Naive B cell (primary cell): ENCODE measurements around the gene ADD1. TPM values are rescaled to one million over a fixed set of nuclear protein-coding genes. Genes with fewer than 3 reads are reported as not detected.
"Not testable (repeated sequence)": the region's sequence is repeated elsewhere in the genome, so short reads cannot be mapped to it uniquely, and the experiment has no call there.

ENCODE experiments used
- ATAC-seq, 2 donors: fragments of 150-1000 bp; cut with Tn5 transposase; 2 replicates each; pipeline ENCODE4 v1.10.0; 2021; ENCODE audit warnings: low read depth in 2 of 2, mild to moderate bottlenecking in 2 of 2, moderate library complexity in 2 of 2
- DNase-seq: peaks from one replicate; pipeline ENCODE4 v3.0.0; 2022
- H3K27ac Mint-ChIP-seq, 6 donors: one replicate each; pipeline ENCODE4 v1.8.0; 2020 to 2022; ENCODE audit warnings: mild to moderate bottlenecking in 6 of 6, mixed read lengths in 6 of 6, moderate library complexity in 5 of 6, inconsistent platforms in 2 of 6
- H3K27me3 Mint-ChIP-seq, 3 donors: one replicate each; pipeline ENCODE4 v1.8.0; 2021 to 2022; ENCODE audit warnings: mixed read lengths in 3 of 3, mild to moderate bottlenecking in 1 of 3
- H3K36me3 Mint-ChIP-seq, 2 donors: one replicate each; pipeline ENCODE4 v1.8.0; 2020 to 2022; ENCODE audit warnings: mixed read lengths in 2 of 2, inconsistent platforms in 1 of 2, mild to moderate bottlenecking in 1 of 2
- H3K4me1 Mint-ChIP-seq, 3 donors: one replicate each; pipeline ENCODE4 v1.8.0; 2020 to 2022; ENCODE audit warnings: mixed read lengths in 3 of 3, inconsistent platforms in 1 of 3, mild to moderate bottlenecking in 1 of 3, moderate library complexity in 1 of 3
- H3K4me3 Mint-ChIP-seq, 8 donors: one replicate each; pipeline ENCODE4 v1.8.0; 2020 to 2022; ENCODE audit warnings: mild to moderate bottlenecking in 8 of 8, mixed read lengths in 8 of 8, moderate library complexity in 8 of 8, inconsistent platforms in 2 of 8
- H3K9me3 Mint-ChIP-seq, 7 donors: one replicate each; pipeline ENCODE4 v1.8.0; 2020 to 2022; ENCODE audit warnings: mixed read lengths in 7 of 7, mild to moderate bottlenecking in 5 of 7, inconsistent platforms in 2 of 7, moderate library complexity in 1 of 7
- polyA plus RNA-seq, 6 donors: library from polyadenylated mRNA; unstranded; fragments of 300-500 nt; fragmentation: Illumina TruSeq; gene quantifications; one replicate each; pipeline ENCODE4 v1.2.3, GENCODE V29; 2021; ENCODE audit warnings: low read depth in 6 of 6

ADD1 gene
- polyA plus RNA-seq, 6 donors from 2014 or later: 325 to 440 (median 349) TPM

DNA sequence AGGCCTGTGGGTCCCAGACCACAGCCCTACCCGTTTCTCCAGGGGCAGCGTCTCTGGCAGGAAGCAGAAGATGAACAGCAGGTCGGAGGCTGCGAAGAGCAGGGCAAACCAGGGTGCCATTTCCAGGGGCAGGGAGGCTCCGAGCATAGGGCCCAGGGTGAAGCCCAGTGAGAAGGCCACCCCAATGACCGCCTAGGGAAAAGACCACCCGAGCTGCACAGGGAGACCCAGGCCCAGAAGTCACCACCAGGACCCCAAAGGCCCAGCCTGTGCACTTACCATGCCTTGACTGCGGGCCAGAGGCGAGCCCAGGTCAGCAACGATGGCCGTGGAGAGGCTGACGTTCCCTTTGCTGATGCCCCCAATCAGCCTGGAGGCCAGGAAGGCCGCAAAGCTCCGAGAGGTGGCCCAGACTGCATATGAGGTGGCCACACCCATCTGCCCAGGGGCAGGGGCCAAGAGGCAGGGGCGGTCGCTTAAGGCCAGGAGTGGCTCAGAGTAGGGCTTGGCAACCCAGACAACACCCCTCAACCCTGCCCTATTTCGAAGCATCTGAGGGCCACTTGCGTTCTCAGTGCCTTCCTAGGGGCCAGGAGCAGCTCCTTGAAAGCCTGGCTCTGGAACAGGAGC is 88.8 kb downstream of the ADD1 start:
- H3K4me3 Mint-ChIP-seq: peak overlapping the region; percentile 77 to 96 (median 86)
- no peaks in the 10 kb centered on the region for H3K27me3 Mint-ChIP-seq
- no peaks in the 10 kb centered on the region for H3K9me3 Mint-ChIP-seq
- ATAC-seq (no peak), DNase-seq (no peak)
- peak overlapping the region; percentile 92 to 98 (median 95) for H3K27ac Mint-ChIP-seq
- H3K4me1 Mint-ChIP-seq: peaks cover 21 to 43% (median 30%) of the 10 kb centered on the region in 3 donors
- peaks cover 0 to 12% of the 10 kb centered on the region in 2 donors for H3K36me3 Mint-ChIP-seq

DNA sequence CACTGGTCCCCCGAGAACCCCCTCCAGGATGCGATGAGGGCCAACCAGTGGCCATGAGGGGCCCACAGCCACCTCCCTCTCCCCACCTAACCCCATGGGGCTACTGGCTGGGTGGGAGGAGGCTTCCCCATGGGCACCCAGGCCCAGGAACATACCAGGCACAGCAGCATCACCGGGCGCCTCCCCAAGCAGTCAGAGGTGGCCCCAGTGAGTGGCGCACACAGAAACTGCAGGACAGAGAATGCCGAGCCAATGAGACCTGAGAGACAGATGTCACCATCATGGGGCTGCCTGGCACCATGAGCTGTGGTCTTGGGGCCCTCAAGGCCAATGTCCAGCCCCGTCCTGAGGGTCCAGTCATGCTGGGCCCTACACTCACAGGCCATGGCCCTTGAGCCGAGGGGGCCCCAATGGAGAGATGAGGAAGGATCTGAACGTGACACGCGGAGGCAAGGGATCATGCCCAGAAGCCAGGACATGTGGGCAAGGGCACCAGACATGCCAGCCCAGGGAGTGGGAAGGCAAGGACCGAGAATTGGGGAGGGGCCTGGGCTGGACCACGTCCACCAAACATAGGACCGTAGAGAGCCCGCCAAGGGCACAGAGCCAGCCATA is 89.4 kb downstream of the ADD1 start:
- DNase-seq: no peak
- Mint-ChIP-seq H3K27me3 (no peaks in the 10 kb centered on the region), H3K27ac (peak overlapping the region; percentile 95 to 98 (median 95)), H3K9me3 (no peaks in the 10 kb centered on the region), H3K4me1 (peaks cover 21 to 43% (median 30%) of the 10 kb centered on the region in 3 donors), H3K4me3 (peak overlapping the region; percentile 74 to 96 (median 86)), H3K36me3 (peaks cover 0 to 6% of the 10 kb centered on the region in 2 donors)
- no peak for ATAC-seq

DNA sequence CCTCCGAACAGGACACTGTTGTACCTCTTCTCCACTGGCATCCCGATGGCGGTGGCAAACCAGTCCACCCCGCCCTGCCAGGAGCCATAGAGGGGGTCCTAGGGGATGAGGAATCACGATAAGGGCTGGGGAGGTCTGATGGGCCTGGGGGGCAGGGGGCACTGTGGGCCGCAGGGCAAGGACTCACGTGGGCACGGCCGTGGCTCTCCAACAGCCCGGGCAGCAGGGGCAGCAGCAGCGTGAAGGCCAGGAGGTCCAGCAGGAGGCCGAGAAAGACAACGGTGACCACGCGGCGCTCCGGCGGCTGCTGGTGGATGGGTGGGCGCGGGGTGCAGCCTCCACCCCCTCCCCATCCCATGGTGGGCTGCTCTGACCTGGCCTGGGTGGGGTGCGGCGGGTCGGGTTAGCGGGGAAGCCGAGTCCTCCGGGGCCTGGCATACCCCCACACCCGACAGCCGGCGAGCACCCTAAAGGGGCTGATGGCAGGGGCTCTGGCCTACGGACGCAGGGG is 90.0 kb downstream of the ADD1 start:
- peaks cover 21 to 43% (median 30%) of the 10 kb centered on the region in 3 donors for H3K4me1 Mint-ChIP-seq
- H3K9me3 Mint-ChIP-seq: no peaks in the 10 kb centered on the region
- peak overlapping the region; percentile 95 to 98 (median 95) for H3K27ac Mint-ChIP-seq
- peaks cover 0 to 6% of the 10 kb centered on the region in 2 donors for H3K36me3 Mint-ChIP-seq
- DNase-seq: no peak
- H3K4me3 Mint-ChIP-seq: peak overlapping the region; percentile 74 to 96 (median 86)
- no peak for ATAC-seq
- no peaks in the 10 kb centered on the region for H3K27me3 Mint-ChIP-seq

- peak overlapping the region; percentile 60 to 94 (median 82) for H3K4me3 Mint-ChIP-seq
- DNase-seq (peak; percentile 33), ATAC-seq (peak in 1 of 2 donors; percentile 13)
- H3K9me3 Mint-ChIP-seq: no peaks in the 10 kb centered on the region
- peaks cover 1 to 6% of the 10 kb centered on the region in 2 donors for H3K36me3 Mint-ChIP-seq
- peaks cover 21 to 39% (median 30%) of the 10 kb centered on the region in 3 donors for H3K4me1 Mint-ChIP-seq
- peak overlapping the region in 3 of 6 donors; percentile 75 to 95 (median 86) for H3K27ac Mint-ChIP-seq
- no peaks in the 10 kb centered on the region for H3K27me3 Mint-ChIP-seq
Measured at GRCh38 chr4:2934077-2934812, 90.6 kb downstream of the ADD1 start.

DNA sequence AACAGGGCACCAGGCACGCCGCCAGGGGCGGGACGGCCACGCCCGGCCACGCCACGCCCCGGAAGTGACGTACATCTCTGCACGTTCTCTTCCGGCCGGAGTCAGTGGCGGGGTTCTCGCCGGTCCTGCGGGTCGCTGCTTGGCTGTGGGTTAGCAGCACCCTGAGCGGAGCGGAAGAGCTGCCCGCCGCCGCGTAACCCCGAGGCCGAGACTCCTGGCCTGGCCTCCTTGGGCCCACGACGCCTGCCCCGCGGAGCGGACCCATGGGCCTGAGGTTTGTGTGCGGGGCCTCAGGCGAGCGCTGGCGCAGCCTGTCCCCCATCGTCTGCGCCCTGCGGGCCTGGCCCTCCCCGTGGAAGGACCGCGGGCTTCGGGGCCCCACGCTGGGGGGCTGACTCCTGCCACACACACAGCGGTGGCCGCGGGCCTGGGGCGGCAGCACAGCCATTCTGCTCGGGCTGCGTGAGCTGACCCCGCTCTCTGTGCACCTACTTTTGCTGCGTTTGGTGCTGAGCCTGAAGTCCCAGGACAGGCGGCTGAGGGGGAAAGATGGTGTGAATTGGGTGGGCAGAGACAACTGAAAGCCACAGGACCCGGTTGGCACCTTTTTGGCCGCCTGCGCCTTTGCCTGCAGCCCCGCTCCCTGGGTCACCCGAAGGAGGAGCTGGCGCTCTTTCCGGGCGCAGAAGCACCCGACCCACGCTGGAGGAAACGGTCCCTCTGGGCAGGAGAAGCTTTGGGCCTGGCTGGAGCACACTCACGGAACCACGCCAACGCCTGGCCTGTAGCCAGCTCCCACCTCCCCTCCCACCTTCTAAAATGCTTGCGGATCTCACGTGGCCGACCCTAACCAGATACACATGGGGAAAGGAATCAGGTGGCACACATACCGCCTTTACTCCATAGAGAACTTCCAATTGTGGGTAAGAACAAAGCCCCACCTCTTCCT is 91.4 kb downstream of the ADD1 start:
- Mint-ChIP-seq H3K9me3 (no peaks in the 10 kb centered on the region), H3K27ac (peak overlapping the region in 5 of 6 donors; percentile 53 to 94 (median 86)), H3K27me3 (no peaks in the 10 kb centered on the region), H3K4me1 (peaks cover 21 to 39% (median 30%) of the 10 kb centered on the region in 3 donors), H3K4me3 (peak overlapping the region; percentile 76 to 94 (median 84)), H3K36me3 (peaks cover 0 to 8% of the 10 kb centered on the region in 2 donors)
- ATAC-seq (peak; percentile 68 to 72), DNase-seq (peak; percentile 97)

DNA sequence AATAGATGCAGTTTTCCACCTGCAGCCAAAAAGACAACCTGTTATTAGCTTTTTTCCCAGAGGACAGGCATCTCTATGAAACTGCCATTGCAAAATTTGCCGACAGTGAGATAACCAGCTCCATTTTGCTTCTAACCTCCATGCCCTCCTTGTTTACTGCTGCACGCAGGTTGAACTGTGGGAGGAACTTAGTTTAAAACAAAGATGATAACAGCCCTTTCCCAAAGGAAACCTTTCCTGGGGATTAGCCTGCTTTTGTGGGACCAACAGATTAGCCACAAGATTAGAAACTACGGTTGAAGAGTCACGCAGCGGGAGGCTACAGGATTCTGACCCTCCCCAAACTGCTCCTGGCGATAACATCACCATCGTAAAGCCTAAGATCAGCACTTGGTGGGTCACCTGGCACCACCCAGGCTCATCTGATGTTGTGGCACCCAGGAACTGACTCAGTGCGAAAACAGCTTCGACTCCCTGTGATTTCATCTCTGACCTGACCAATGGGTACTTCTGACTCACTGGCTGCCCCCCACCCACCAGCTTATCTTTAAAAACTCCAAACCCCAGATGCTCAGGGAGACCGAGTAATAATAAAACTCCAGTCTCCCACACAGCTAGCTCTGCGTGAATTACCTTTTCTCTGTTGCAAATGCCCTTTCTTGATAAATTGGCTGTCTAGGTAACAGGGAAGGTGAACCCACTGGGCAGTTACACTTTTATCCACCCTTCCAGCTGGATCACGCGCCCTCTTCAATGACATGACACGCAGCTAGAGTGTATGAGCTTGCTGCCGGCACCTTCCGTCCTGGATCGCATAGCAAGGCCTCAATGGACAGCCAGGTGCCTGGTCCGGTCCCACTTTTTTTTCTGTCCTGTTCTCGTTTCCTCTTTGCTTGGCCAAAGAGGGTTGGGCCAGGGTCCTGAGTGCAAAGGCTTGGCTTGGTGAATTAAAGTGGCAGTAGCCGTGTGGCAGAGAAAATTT is 92.4 kb downstream of the ADD1 start:
- no peak for ATAC-seq
- peaks cover 21 to 39% (median 30%) of the 10 kb centered on the region in 3 donors for H3K4me1 Mint-ChIP-seq

GRCh38 chr4:2936773-2937145 is 93.1 kb downstream of the ADD1 start:
- peaks cover 0 to 8% of the 10 kb centered on the region in 2 donors for H3K36me3 Mint-ChIP-seq
- no peaks in the 10 kb centered on the region for H3K9me3 Mint-ChIP-seq
- H3K4me3 Mint-ChIP-seq: peak overlapping the region in 6 of 8 donors; percentile 18 to 88 (median 48)
- H3K4me1 Mint-ChIP-seq: peaks cover 18 to 35% (median 23%) of the 10 kb centered on the region in 3 donors
- no peak for DNase-seq
- H3K27ac Mint-ChIP-seq: peak overlapping the region in 4 of 6 donors; percentile 20 to 92 (median 69)
- H3K27me3 Mint-ChIP-seq: no peaks in the 10 kb centered on the region
- no peak for ATAC-seq

More for the DNA sequence above, 92.4 kb downstream of the ADD1 start:
- Mint-ChIP-seq H3K4me3 (peak overlapping the region; percentile 76 to 94 (median 84)), H3K27ac (peak overlapping the region in 4 of 6 donors; percentile 75 to 94 (median 86)), H3K27me3 (no peaks in the 10 kb centered on the region), H3K36me3 (peaks cover 0 to 8% of the 10 kb centered on the region in 2 donors), H3K9me3 (no peaks in the 10 kb centered on the region)
- no peak for DNase-seq

GRCh38 chr4:2937146-2937857 is 93.7 kb downstream of the ADD1 start:
- H3K36me3 Mint-ChIP-seq: peaks cover 0 to 8% of the 10 kb centered on the region in 2 donors

GRCh38 chr4:2937986-2938385 is 94.3 kb downstream of the ADD1 start:
- Mint-ChIP-seq H3K4me3 (peak overlapping the region in 2 of 8 donors; percentile 16 to 88), H3K4me1 (peaks cover 14 to 23% (median 17%) of the 10 kb centered on the region in 3 donors), H3K36me3 (peaks cover 0 to 8% of the 10 kb centered on the region in 2 donors), H3K9me3 (no peaks in the 10 kb centered on the region), H3K27ac (peak overlapping the region in 1 of 6 donors; percentile 60), H3K27me3 (no peaks in the 10 kb centered on the region)
- no peak for DNase-seq
- no peak for ATAC-seq

More at GRCh38 chr4:2937146-2937857, 93.7 kb downstream of the ADD1 start:
- peak overlapping the region in 3 of 6 donors; percentile 63 to 92 (median 75) for H3K27ac Mint-ChIP-seq
- H3K9me3 Mint-ChIP-seq: no peaks in the 10 kb centered on the region
- ATAC-seq (no peak), DNase-seq (no peak)
- H3K4me3 Mint-ChIP-seq: peak overlapping the region in 6 of 8 donors; percentile 22 to 88 (median 54)
- H3K4me1 Mint-ChIP-seq: peaks cover 13 to 30% (median 17%) of the 10 kb centered on the region in 3 donors
- H3K27me3 Mint-ChIP-seq: no peaks in the 10 kb centered on the region

- Mint-ChIP-seq H3K4me1 (peaks cover 9 to 19% (median 13%) of the 10 kb centered on the region in 3 donors), H3K27ac (peak overlapping the region in 1 of 6 donors; percentile 60), H3K4me3 (peak overlapping the region in 1 of 8 donors; percentile 88)
- H3K36me3 Mint-ChIP-seq, H3K9me3 Mint-ChIP-seq, ATAC-seq, H3K27me3 Mint-ChIP-seq, DNase-seq: not testable (repeated sequence)
Measured at GRCh38 chr4:2938411-2938810, 94.8 kb downstream of the ADD1 start.

GRCh38 chr4:2938906-2939305 is 95.3 kb downstream of the ADD1 start:
- H3K9me3 Mint-ChIP-seq: no peaks in the 10 kb centered on the region
- H3K27ac Mint-ChIP-seq: peak overlapping the region in 4 of 6 donors; percentile 34 to 68 (median 56)
- no peak for ATAC-seq
- peak overlapping the region in 1 of 8 donors; percentile 64 for H3K4me3 Mint-ChIP-seq
- peaks cover 7 to 18% (median 13%) of the 10 kb centered on the region in 3 donors for H3K4me1 Mint-ChIP-seq
- DNase-seq: no peak
- peaks cover 0 to 8% of the 10 kb centered on the region in 2 donors for H3K36me3 Mint-ChIP-seq
- no peaks in the 10 kb centered on the region for H3K27me3 Mint-ChIP-seq
